ENCODE results near the gene CABP4. TPM values are rescaled to one million over a fixed set of nuclear protein-coding genes. Genes with fewer than 3 reads are reported as not detected.

The CABP4 gene
- total and polyA plus RNA-seq, 10 of the 15 experiments (the other 5 are each of a cell fraction or from before 2014, with no cell fraction given), result 0.04 to 0.41 (median 0.14) TPM; not detected in 2

- Histone ChIP-seq H2AFZ (ENCODE audit: control insufficient read depth, low read depth, low read length) (no peak within 1 kb of the TSS), H3K79me2 (ENCODE audit: control insufficient read depth, insufficient read depth, low read length) (no peaks in the 10 kb centered on the region), H3K9me3 (replicated peaks; ENCODE audit: control insufficient read depth, insufficient read depth, low read length) (no peaks in the 10 kb centered on the region), H3K4me1 (ENCODE audit: control insufficient read depth, insufficient read depth, low read length) (peaks cover 10% of the 10 kb centered on the region), H3K9ac (ENCODE audit: control insufficient read depth, insufficient read depth, low read length) (no peak within 1 kb of the TSS), H3K27me3 (replicated peaks in 1 of 2; ENCODE audit: control insufficient read depth in 2 of 2, insufficient read depth in 2 of 2, low read length in 1 of 2) (peaks cover 0 to 5% of the 10 kb centered on the region in 2 experiments; a peak in 3 of 4 replicates), H3K4me3 (no peak within 1 kb of the TSS), H3K27ac (ENCODE audit: control insufficient read depth, insufficient read depth) (no peak within 1 kb of the TSS), H3K4me2 (ENCODE audit: control insufficient read depth, insufficient read depth) (no peak within 1 kb of the TSS), H3K36me3 (ENCODE audit: control insufficient read depth in 2 of 2, insufficient read depth in 2 of 2, low read length in 1 of 2) (no peaks in the 10 kb centered on the region), H4K20me1 (ENCODE audit: control insufficient read depth, insufficient read depth) (no peaks in the 10 kb centered on the region)
- FAIRE-seq (no peak), ATAC-seq (no peak), DNase-seq (ENCODE audit: low read depth, low spot score) (no peak)
- SMC1A ChIA-PET (ENCODE audit: uncharacterized antibody, unreplicated experiment), result no interaction called here
- in situ Hi-C loops (cut with MboI) (no loop called here), intact Hi-C loops (cut with micrococcal nuclease; ENCODE audit: unreplicated experiment) (no loop called here)
- CTCF ChIA-PET, result no interaction called here
- WGBS (ENCODE audit: insufficient coverage, insufficient replicate concordance, low lambda C conversion rate, missing lambda C conversion rate), result 12% methylated on average over 32 of the region's 67 CpGs
- BruUV-seq (replicated peaks), result no TSS peak
- POLR2A ChIA-PET, result no interaction called here
- RAD21 ChIA-PET (ENCODE audit: unreplicated experiment), result no interaction called here
- peak; percentile 75 for TF ChIP-seq SUZ12 (IDR thresholded peaks at IDR 0.05; ENCODE audit: unreplicated experiment)
- TF ChIP-seq LARP7 (IDR thresholded peaks at IDR 0.05), result no peak
- no peak for TF ChIP-seq IRF4 (IDR thresholded peaks at IDR 0.05; ENCODE audit: low read depth, low read length)
- 0 out of 4 replicates have a peak, but pooled peaks of 1 of the 2 experiments have one; percentile 2 for TF ChIP-seq SRF (IDR thresholded peaks at IDR 0.05; ENCODE audit: low read depth in 2 of 2, low read length in 2 of 2)
- no peak for TF ChIP-seq CREB1 (IDR thresholded peaks at IDR 0.05; ENCODE audit: low read depth)
- TF ChIP-seq PML (IDR thresholded peaks at IDR 0.05; ENCODE audit: low read length), result no peak
- TF ChIP-seq PBX3 (IDR thresholded peaks at IDR 0.05; ENCODE audit: insufficient replicate concordance, low read depth, low read length), result no peak
- no peak for TF ChIP-seq ZNF384 (IDR thresholded peaks at IDR 0.05; ENCODE audit: borderline replicate concordance, low read depth, low read length)
- TF ChIP-seq BACH1 (IDR thresholded peaks at IDR 0.05; ENCODE audit: borderline replicate concordance), result no peak
- TF ChIP-seq USF2 (IDR thresholded peaks at IDR 0.05; ENCODE audit: borderline replicate concordance, low read depth, low read length), result no peak
- TF ChIP-seq ZNF217 (IDR thresholded peaks at IDR 0.05), result no peak
- TF ChIP-seq RAD51 (IDR thresholded peaks at IDR 0.05), result no peak
Measured at GRCh38 chr11:67415501-67416304, 39.5 kb upstream of the CABP4 start, which contains the start of gene CARNS1. Gene CARNS1, plus strand, starts transcription at chr11:67415678. Its CDS starts 522 bp downstream, at chr11:67416200.

Measured in GM12878 (cell line).